H9 (cell line): Measurements from ENCODE around the gene TMEM198. TPM values are rescaled to one million over a fixed set of nuclear protein-coding genes. Genes with fewer than 3 reads are reported as not detected.

ENCODE experiments used
- DNase-seq: peaks from one replicate; pipeline ENCODE4 v3.0.0-alpha.2; 2017
- H2AFZ ChIP-seq: one replicate; pipeline ENCODE4 v1.6.1; 2013; ENCODE audit warnings: mild to moderate bottlenecking, low read length, control low read depth, moderate library complexity
- H2AK5ac ChIP-seq: 2 replicates; pipeline ENCODE4 v1.6.1; 2013; ENCODE audit warnings: low read length, control low read depth, mixed read lengths; ENCODE audit not compliant: insufficient read length
- H2BK120ac ChIP-seq: one replicate; pipeline ENCODE4 v1.6.1; 2013; ENCODE audit warnings: low read depth, mild to moderate bottlenecking, low read length, control low read depth, inconsistent platforms; ENCODE audit not compliant: poor library complexity, severe bottlenecking
- H2BK12ac ChIP-seq: 2 replicates; pipeline ENCODE4 v1.6.1; 2013; ENCODE audit warnings: low read length, control low read depth, mixed read lengths, low read depth; ENCODE audit not compliant: insufficient read length
- H2BK15ac ChIP-seq: 2 replicates; pipeline ENCODE4 v1.6.1; 2013; ENCODE audit warnings: low read depth, low read length, control low read depth
- H2BK20ac ChIP-seq: one replicate; pipeline ENCODE4 v1.6.1; 2013; ENCODE audit warnings: low read depth, mild to moderate bottlenecking, low read length, control low read depth, inconsistent platforms; ENCODE audit not compliant: poor library complexity, severe bottlenecking
- H2BK5ac ChIP-seq: 2 replicates; pipeline ENCODE4 v1.6.1; 2013; ENCODE audit warnings: low read length, control low read depth, mixed read lengths; ENCODE audit not compliant: insufficient read length
- H3K14ac ChIP-seq: 2 replicates; pipeline ENCODE4 v1.6.1; 2013; ENCODE audit warnings: low read length, control low read depth; ENCODE audit not compliant: insufficient read depth
- H3K18ac ChIP-seq: 2 replicates; pipeline ENCODE4 v1.6.1; 2013; ENCODE audit warnings: low read depth, mild to moderate bottlenecking, mixed read lengths, low read length, control low read depth; ENCODE audit not compliant: insufficient read length
- H3K23ac ChIP-seq: 2 replicates; pipeline ENCODE4 v1.6.1; 2013; ENCODE audit warnings: low read length, control low read depth, mixed read lengths, low read depth; ENCODE audit not compliant: insufficient read length
- H3K23me2 ChIP-seq: 2 replicates; pipeline ENCODE4 v1.6.1; 2013; ENCODE audit warnings: low read depth, mild to moderate bottlenecking, mixed read lengths, low read length, control low read depth; ENCODE audit not compliant: insufficient read length, poor library complexity, severe bottlenecking
- H3K27ac ChIP-seq: 2 replicates; pipeline ENCODE4 v1.5.1; 2013; ENCODE audit warnings: low read length, control low read depth, mixed read lengths, low read depth; ENCODE audit not compliant: insufficient read length
- H3K27me3 ChIP-seq: 2 replicates; pipeline ENCODE4 v1.6.1; 2013; ENCODE audit warnings: low read length, control low read depth, inconsistent platforms; ENCODE audit not compliant: insufficient read depth
- H3K4ac ChIP-seq: 2 replicates; pipeline ENCODE4 v1.6.1; 2013; ENCODE audit warnings: low read depth, mild to moderate bottlenecking, control low read depth, inconsistent platforms, low read length, moderate library complexity
- H3K4me1 ChIP-seq: 2 replicates; pipeline ENCODE4 v1.6.1; 2013; ENCODE audit warnings: low read length, control low read depth, inconsistent platforms; ENCODE audit not compliant: insufficient read depth
- H3K4me2 ChIP-seq: 2 replicates; pipeline ENCODE4 v1.6.1; 2013; ENCODE audit warnings: low read length, control low read depth, mixed read lengths; ENCODE audit not compliant: insufficient read length, insufficient read depth
- H3K56ac ChIP-seq: 2 replicates; pipeline ENCODE4 v1.6.1; 2013; ENCODE audit warnings: low read depth, mild to moderate bottlenecking, mixed read lengths, low read length, control low read depth; ENCODE audit not compliant: insufficient read length
- H3K79me1 ChIP-seq: 2 replicates; pipeline ENCODE4 v1.6.1; 2013; ENCODE audit warnings: low read depth, mild to moderate bottlenecking, moderate library complexity, low read length, control low read depth, inconsistent platforms; ENCODE audit not compliant: insufficient read depth, poor library complexity, severe bottlenecking
- H3K79me2 ChIP-seq: 2 replicates; pipeline ENCODE4 v1.6.1; 2013; ENCODE audit warnings: low read length, control low read depth, inconsistent platforms; ENCODE audit not compliant: insufficient read depth
- H3K9ac ChIP-seq: 2 replicates; pipeline ENCODE4 v1.6.1; 2013; ENCODE audit warnings: low read length, control low read depth, mixed read lengths; ENCODE audit not compliant: insufficient read length; ENCODE audit errors: extremely low read depth
- H3K9me3 ChIP-seq: one replicate; pipeline ENCODE4 v1.6.1; 2013; ENCODE audit warnings: low read depth, low read length, inconsistent platforms; ENCODE audit not compliant: control insufficient read depth
- H3T11ph ChIP-seq: one replicate; pipeline ENCODE4 v1.6.1; 2013; ENCODE audit warnings: mild to moderate bottlenecking, low read length, control low read depth, inconsistent platforms
- H4K20me1 ChIP-seq: one replicate; pipeline ENCODE4 v1.6.1; 2013; ENCODE audit not compliant: control insufficient read depth, insufficient read length, insufficient read depth
- H4K5ac ChIP-seq: 2 replicates; pipeline ENCODE4 v1.6.1; 2013; ENCODE audit warnings: low read depth, mild to moderate bottlenecking, mixed read lengths, low read length, control low read depth; ENCODE audit not compliant: insufficient read length
- H4K8ac ChIP-seq: replicated peaks from 2 replicates; pipeline ENCODE4 v1.6.1; 2013; ENCODE audit warnings: low read length, control low read depth, mixed read lengths, low read depth; ENCODE audit not compliant: insufficient read length
- H4K91ac ChIP-seq: 2 replicates; pipeline ENCODE4 v1.6.1; 2013; ENCODE audit warnings: low read depth, mild to moderate bottlenecking, moderate library complexity, mixed read lengths, low read length, control low read depth; ENCODE audit not compliant: insufficient read length
- H3K27ac Mint-ChIP-seq, 3 experiments: 2 replicates in 2 of 3; 3 replicates in 1 of 3; pipeline ENCODE4 v1.8.0; 2020 to 2021; ENCODE audit warnings: mixed read lengths in 3 of 3, mild to moderate bottlenecking in 1 of 3, moderate library complexity in 1 of 3
- H3K27me3 Mint-ChIP-seq: 2 replicates; pipeline ENCODE4 v1.8.0; 2021; ENCODE audit warnings: low read depth, mild to moderate bottlenecking, moderate library complexity, mixed read lengths
- H3K36me3 Mint-ChIP-seq, 3 experiments: 2 replicates in 2 of 3; 3 replicates in 1 of 3; pipeline ENCODE4 v1.8.0; 2020 to 2021; ENCODE audit warnings: low read depth in 3 of 3, mixed read lengths in 3 of 3; ENCODE audit not compliant: insufficient read depth in 1 of 3
- H3K4me1 Mint-ChIP-seq, 2 experiments: 2 replicates each; pipeline ENCODE4 v1.8.0; 2020; ENCODE audit warnings: mixed read lengths in 2 of 2
- H3K4me3 Mint-ChIP-seq, 2 experiments: 2 replicates in 1 of 2; 3 replicates in 1 of 2; pipeline ENCODE4 v1.8.0; 2020 to 2021; ENCODE audit warnings: mild to moderate bottlenecking in 2 of 2, mixed read lengths in 2 of 2, moderate library complexity in 1 of 2
- H3K9me3 Mint-ChIP-seq, 2 experiments: 2 replicates in 1 of 2; 3 replicates in 1 of 2; pipeline ENCODE4 v1.8.0; 2020; ENCODE audit warnings: mild to moderate bottlenecking in 2 of 2, mixed read lengths in 2 of 2, moderate library complexity in 1 of 2
- WGBS: extraction: QIAGEN DNeasy Blood & Tissue Kit; methylation state at CpG from one replicate; pipeline ENCODE4 v1.1.7; 2013; ENCODE audit warnings: missing lambda C conversion rate, low lambda C conversion rate, mixed read lengths; ENCODE audit not compliant: insufficient read length; ENCODE audit errors: extremely low coverage; 5-methylcytosine and 5-hydroxymethylcytosine counted together
- total RNA-seq: library from RNA; stranded (reverse); gene quantifications from 2 replicates; pipeline ENCODE4 v1.2.1, GENCODE V29; 2021
- TF ChIP-seq, protein P1 (sequence below): fragments of 200-600 bp; sonication (generic); conservative IDR thresholded peaks from 3 replicates; pipeline ENCODE4 v1.8.0; 2021; ENCODE audit warnings: antibody characterized with exemption, mild to moderate bottlenecking

Gene TMEM198
- total RNA-seq, 1 experiment from 2014 or later: 7.7 TPM

DNA sequence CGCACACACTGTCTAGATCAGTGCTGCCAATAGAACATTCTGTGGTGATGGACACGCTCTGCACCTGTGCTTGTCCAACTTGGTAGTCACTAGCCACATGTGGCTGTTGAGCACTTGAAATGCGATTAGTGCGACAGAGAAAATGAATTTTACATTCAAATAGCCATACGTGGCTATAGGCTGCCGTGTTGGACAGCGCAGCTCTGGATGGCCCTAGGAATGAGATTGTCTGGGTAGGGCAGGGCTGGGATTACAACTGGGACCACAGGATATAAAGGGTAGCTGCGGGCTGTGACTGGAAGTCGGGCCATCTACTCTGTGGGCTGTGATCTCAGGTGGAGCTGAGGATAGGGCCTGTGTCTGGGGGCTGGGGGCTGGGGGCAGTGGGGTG lies 24.3 kb upstream of the TMEM198 start:
- Histone ChIP-seq H4K5ac (no peak overlapping the region), H2BK120ac (no peak overlapping the region), H3K4ac (no peak overlapping the region), H3K4me1 (peaks cover 6% of the 10 kb centered on the region; the same call in 1 of the 2 replicates), H3K18ac (no peak overlapping the region), H3K27ac (no peak overlapping the region), H2AFZ (no peak overlapping the region), H3K23ac (no peak overlapping the region), H3K79me1 (no peaks in the 10 kb centered on the region), H3K4me2 (no peak overlapping the region), H2AK5ac (no peak overlapping the region), H3K9me3 (no peaks in the 10 kb centered on the region), H3K27me3 (peaks cover 8% of the 10 kb centered on the region; the same call in 1 of the 2 replicates), H3K56ac (no peak overlapping the region), H4K8ac (no peak overlapping the region), H3K79me2 (no peaks in the 10 kb centered on the region), H2BK5ac (no peak overlapping the region), H4K91ac (no peak overlapping the region), H3K14ac (no peak overlapping the region), H2BK12ac (no peak overlapping the region), H2BK15ac (no peak overlapping the region), H3K23me2 (peaks cover 4% of the 10 kb centered on the region), H3T11ph (no peak overlapping the region), H2BK20ac (no peak overlapping the region), H4K20me1 (peaks cover 3% of the 10 kb centered on the region), H3K9ac (no peak overlapping the region)
- DNase-seq: no peak
- no peaks in the 10 kb centered on the region; a peak in 1 of 7 replicates for H3K36me3 Mint-ChIP-seq
- peaks cover 38 to 56% of the 10 kb centered on the region in 2 experiments for H3K4me1 Mint-ChIP-seq
- WGBS: no CpG with 5 or more reads among the region's 9 CpGs
- no peaks in the 10 kb centered on the region; a peak in 1 of 5 replicates for H3K9me3 Mint-ChIP-seq
- no peak overlapping the region for H3K27ac Mint-ChIP-seq
- peaks cover 53% of the 10 kb centered on the region for H3K27me3 Mint-ChIP-seq
- no peak overlapping the region for H3K4me3 Mint-ChIP-seq
- TF ChIP-seq, protein P1, sequence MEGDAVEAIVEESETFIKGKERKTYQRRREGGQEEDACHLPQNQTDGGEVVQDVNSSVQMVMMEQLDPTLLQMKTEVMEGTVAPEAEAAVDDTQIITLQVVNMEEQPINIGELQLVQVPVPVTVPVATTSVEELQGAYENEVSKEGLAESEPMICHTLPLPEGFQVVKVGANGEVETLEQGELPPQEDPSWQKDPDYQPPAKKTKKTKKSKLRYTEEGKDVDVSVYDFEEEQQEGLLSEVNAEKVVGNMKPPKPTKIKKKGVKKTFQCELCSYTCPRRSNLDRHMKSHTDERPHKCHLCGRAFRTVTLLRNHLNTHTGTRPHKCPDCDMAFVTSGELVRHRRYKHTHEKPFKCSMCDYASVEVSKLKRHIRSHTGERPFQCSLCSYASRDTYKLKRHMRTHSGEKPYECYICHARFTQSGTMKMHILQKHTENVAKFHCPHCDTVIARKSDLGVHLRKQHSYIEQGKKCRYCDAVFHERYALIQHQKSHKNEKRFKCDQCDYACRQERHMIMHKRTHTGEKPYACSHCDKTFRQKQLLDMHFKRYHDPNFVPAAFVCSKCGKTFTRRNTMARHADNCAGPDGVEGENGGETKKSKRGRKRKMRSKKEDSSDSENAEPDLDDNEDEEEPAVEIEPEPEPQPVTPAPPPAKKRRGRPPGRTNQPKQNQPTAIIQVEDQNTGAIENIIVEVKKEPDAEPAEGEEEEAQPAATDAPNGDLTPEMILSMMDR: no peak
